Left colon (tissue), 2 donors: ENCODE results near the gene UFD1. TPM values are rescaled to one million over a fixed set of nuclear protein-coding genes. Genes with fewer than 3 reads are reported as not detected.
A peak's percentile ranks its signal among the peaks of the same experiment; 100 is the strongest.

Source experiments
- ATAC-seq: fragments of 200-7000 bp; cut with Tn5 transposase; one replicate; pipeline ENCODE4 v1.9.1; 2020; ENCODE audit warnings: mild to moderate bottlenecking, moderate library complexity
- DNase-seq, 2 donors: peaks; one replicate each; pipeline ENCODE4 v3.0.0-alpha.2; 2020
- intact Hi-C, 2 donors: fragments of 100-400 bp; cut with DNase I in 1 of 2; cut with micrococcal nuclease in 1 of 2; formaldehyde crosslinking; loops; one replicate each; pipeline versions ENCODE4 v1.11.2 to v1.14.0; 2022; cut with DNase I, micrococcal nuclease
- total RNA-seq, 2 donors: library from RNA; stranded (reverse); fragmentation: NEBNext Ultra II Directional; extraction: Animal tissue kit (Norgen Biotek cat#: 25700); gene quantifications; one replicate each; pipeline ENCODE4 v1.2.1, GENCODE V29; 2021
- donor health status: DM: no; HTN: no; CAD: no.
- donor health status: DM: yes; HTN: yes; CAD: no.

UFD1 gene
- total RNA-seq, 2 donors from 2014 or later, result 48.8 to 51.8 TPM

GRCh38 chr22:19479355-19480172 is 571 bp upstream of the UFD1 start, which contains the start of gene CDC45:
Gene CDC45, plus strand, starts transcription at chr22:19479920. Its CDS starts 49 bp downstream, at chr22:19479969.
- intact Hi-C loops, result no loop called here
- ATAC-seq (peak; percentile 91), DNase-seq (peak; percentile 95 to 97)

GRCh38 chr22:19478045-19478900 is 720 bp downstream of the UFD1 start:
- no peak for DNase-seq
- intact Hi-C loops, result no loop called here
- no peak for ATAC-seq

GRCh38 chr22:19477321-19478044 is 1.5 kb downstream of the UFD1 start:
- intact Hi-C loops, result no loop called here
- ATAC-seq (no peak), DNase-seq (no peak)

GRCh38 chr22:19476023-19476422 is 3.0 kb downstream of the UFD1 start:
- no peak for ATAC-seq
- no peak for DNase-seq
- intact Hi-C loops, result no loop called here

GRCh38 chr22:19473578-19473977 is 5.4 kb downstream of the UFD1 start:
- intact Hi-C loops, result no loop called here
- DNase-seq (no peak), ATAC-seq (no peak)

- intact Hi-C loops, result no loop called here
- ATAC-seq (no peak), DNase-seq (no peak)
Measured at GRCh38 chr22:19472233-19472632, 6.8 kb downstream of the UFD1 start.

GRCh38 chr22:19471572-19471971 is 7.4 kb downstream of the UFD1 start:
- intact Hi-C loops, result no loop called here
- DNase-seq, result no peak
- ATAC-seq, result no peak

- DNase-seq (no peak), ATAC-seq (no peak)
- intact Hi-C loops, result no loop called here
Measured at GRCh38 chr22:19470010-19470409, 9.0 kb downstream of the UFD1 start.

- intact Hi-C loops, result no loop called here
- ATAC-seq (no peak), DNase-seq (no peak)
Measured at GRCh38 chr22:19469421-19469820, 9.6 kb downstream of the UFD1 start.

GRCh38 chr22:19467912-19468311 is 11.1 kb downstream of the UFD1 start:
- ATAC-seq (no peak), DNase-seq (no peak)
- intact Hi-C loops, result no loop called here

- DNase-seq, result no peak
- ATAC-seq, result no peak
- intact Hi-C loops, result no loop called here
Measured at GRCh38 chr22:19466848-19467752, 11.9 kb downstream of the UFD1 start.

GRCh38 chr22:19466126-19466716 is 12.8 kb downstream of the UFD1 start:
- no peak for ATAC-seq
- no peak for DNase-seq
- intact Hi-C loops, result no loop called here

GRCh38 chr22:19464975-19465374 is 14.0 kb downstream of the UFD1 start:
- no peak for DNase-seq
- no peak for ATAC-seq
- intact Hi-C loops, result no loop called here

- DNase-seq, result no peak
- intact Hi-C loops, result no loop called here
- ATAC-seq, result no peak
Measured at GRCh38 chr22:19464546-19464945, 14.4 kb downstream of the UFD1 start.

- intact Hi-C loops, result no loop called here
- ATAC-seq (no peak), DNase-seq (no peak)
Measured at GRCh38 chr22:19463491-19464469, 15.2 kb downstream of the UFD1 start.

GRCh38 chr22:19463008-19463407 is 16.0 kb downstream of the UFD1 start:
- intact Hi-C loops, result no loop called here
- ATAC-seq, result no peak
- DNase-seq, result no peak

GRCh38 chr22:19461506-19461905 is 17.5 kb downstream of the UFD1 start:
- DNase-seq, result no peak
- intact Hi-C loops, result no loop called here
- no peak for ATAC-seq
